KG1 (cell line): Measurements from ENCODE around the gene DNM1.
"Not testable (repeated sequence)": the region's sequence is repeated elsewhere in the genome, so short reads cannot be mapped to it uniquely, and the experiment has no call there.

Source experiments
- DNase-seq: peaks from one replicate; lab custom pipeline; 2025; lab: John Stamatoyannopoulos, UW

Gene DNM1

GRCh38 chr9:128225770-128226411, 22.7 kb downstream of the DNM1 start:
- no peak for DNase-seq

- DNase-seq, result no peak
Observed at GRCh38 chr9:128226412-128226801, 23.2 kb downstream of the DNM1 start.

- DNase-seq, result not testable (repeated sequence)
Observed at GRCh38 chr9:128230897-128231296, 27.7 kb downstream of the DNM1 start.

DNA sequence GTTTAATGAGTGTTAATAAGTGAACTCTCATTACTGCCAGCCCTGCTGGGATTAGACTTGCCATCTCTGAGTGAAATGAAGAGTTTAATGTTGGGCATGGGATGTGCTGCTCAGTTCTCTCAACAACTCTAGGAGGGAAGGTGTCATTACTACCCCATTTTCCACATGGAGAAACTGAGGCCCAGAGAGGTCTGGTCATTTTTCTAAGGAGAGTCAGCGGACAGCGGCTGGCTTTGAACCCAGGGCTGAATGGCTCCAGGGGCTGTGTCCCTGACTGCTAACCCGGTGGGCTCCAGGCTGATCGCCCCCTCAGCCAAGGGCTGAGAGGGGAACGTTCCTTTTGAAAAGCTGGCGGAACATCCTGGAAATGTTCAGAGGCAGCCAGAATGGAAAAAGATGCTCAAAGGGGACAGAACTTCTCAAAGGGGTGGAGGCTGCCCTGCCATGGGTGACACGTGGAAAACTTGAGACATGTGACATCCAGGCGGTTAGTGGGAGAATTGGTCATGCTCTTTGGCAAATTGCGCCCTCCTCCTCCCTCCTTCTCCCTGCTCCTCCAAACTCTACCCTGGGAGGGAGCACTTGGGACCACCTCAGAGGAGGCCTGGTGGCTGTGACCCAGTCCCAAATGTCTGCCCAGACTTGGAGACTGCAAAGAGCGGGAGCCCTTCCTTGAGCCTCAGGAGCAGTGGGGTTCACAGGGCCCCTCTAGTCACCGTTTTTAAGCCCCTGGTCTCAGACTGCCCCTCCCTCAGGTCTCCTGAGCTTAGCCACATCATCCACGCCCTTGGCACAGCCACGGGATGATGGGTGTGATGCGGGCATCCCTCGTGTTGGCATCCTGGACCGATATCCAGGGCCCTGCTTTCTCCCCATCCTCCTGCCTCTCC, 28.7 kb downstream of the DNM1 start:
- DNase-seq, result no peak

DNA sequence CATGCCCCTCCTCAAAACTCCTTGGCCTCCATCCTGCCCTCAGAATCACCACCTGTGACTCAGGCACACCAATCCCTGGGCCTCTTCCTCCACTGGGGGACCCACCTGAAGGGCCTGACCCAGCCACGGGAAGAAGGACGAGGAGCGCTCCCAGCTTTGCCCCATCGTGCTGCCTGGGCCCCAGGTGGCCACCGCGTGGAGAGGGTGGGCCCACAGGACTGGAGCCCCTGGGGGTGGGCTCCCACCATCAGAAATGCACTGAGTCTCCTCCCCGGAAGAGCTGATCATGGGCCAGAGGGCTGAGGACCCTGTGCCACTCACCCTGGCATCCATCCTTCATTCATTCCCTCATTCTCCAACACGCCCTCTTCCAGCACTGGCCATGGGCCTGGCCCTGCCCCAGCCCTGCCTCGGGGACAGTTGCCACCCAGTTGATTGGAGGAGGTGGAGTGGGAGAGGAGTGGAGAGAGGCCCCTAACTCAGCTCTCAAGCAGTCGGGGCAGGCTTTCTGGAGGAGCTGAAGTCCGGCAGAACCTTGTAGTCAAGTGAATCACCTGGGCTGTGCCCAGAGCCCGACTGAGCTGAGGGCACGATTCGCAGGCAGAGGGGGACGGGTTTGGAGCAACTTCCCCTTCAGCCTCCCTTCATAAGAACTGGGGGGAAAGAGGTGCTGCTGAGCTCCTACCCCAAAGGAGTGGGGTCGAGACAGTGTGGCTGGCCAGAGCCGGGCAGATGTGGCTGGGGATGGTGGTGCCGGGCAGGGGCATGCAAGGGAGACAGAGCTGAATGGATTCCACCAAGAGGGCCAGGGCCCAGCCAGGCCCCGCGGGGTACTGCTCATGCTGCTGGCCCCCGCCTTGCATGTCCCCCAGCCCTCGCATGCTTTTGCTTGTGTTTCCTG, 29.6 kb downstream of the DNM1 start:
- no peak for DNase-seq

GRCh38 chr9:128233817-128234406, 30.7 kb downstream of the DNM1 start:
- DNase-seq, result no peak

- no peak for DNase-seq
Observed at GRCh38 chr9:128242124-128242523, 38.9 kb downstream of the DNM1 start.

- no peak for DNase-seq
Observed at GRCh38 chr9:128242828-128243214, 39.6 kb downstream of the DNM1 start.

- DNase-seq, result no peak
Observed at GRCh38 chr9:128243215-128244018, 40.2 kb downstream of the DNM1 start.

DNA sequence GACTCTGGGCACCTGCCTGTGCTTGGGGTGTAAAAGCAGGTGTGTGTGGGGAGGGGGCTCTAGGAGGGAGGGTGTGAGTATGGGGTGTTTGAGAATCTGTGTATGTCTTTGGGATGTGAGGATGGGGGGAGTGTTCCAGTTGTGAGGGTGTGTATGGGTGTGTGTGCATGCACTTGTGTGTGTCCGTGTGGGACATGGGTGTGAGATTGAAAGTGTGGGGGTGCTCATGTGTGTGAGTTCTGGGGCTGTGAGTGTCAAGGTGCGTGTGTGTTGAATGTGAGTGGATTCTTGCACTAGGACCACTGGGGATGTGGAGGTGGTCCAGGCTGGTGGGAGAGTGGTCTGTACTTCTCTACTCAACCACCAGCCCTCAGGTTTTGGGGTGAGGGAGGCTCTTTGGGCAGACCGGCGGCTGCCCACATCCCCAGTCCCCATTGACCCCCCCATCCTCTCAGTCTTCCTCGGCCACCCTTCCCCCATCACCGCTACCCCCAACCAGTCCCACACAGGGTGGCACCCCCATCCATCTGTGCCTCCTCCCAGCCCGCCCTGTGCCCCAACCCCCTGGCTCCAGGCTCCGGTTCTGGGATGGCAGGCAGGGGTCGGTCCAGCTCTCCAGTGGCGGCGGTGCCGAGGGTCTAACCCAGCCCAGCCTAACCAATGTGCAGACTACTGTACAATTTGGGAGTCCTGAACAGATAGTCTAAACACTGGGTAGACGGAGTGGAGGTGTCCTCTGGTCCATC, 41.1 kb downstream of the DNM1 start:
- DNase-seq, result no peak

DNA sequence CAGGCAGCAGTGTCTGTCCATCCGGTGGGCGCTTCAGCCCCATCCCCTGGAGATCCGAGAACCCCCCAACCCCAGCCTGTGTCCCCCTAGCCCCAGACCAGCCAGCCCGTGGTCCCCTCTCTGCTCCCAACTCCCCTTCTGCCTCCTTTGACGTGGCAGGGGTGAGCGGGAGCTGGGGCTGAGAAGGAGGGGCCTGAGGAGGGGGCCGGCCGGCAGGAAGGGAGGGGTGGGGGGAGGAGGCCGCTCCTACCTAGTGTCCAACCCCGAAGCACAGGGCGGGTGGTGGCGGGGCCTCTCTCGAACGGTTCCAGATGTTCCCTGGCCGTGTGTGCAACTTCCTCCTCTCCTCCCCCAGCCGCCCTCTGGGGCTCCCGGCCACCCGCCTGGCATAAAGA, 41.7 kb downstream of the DNM1 start:
- DNase-seq, result peak; percentile 57

DNA sequence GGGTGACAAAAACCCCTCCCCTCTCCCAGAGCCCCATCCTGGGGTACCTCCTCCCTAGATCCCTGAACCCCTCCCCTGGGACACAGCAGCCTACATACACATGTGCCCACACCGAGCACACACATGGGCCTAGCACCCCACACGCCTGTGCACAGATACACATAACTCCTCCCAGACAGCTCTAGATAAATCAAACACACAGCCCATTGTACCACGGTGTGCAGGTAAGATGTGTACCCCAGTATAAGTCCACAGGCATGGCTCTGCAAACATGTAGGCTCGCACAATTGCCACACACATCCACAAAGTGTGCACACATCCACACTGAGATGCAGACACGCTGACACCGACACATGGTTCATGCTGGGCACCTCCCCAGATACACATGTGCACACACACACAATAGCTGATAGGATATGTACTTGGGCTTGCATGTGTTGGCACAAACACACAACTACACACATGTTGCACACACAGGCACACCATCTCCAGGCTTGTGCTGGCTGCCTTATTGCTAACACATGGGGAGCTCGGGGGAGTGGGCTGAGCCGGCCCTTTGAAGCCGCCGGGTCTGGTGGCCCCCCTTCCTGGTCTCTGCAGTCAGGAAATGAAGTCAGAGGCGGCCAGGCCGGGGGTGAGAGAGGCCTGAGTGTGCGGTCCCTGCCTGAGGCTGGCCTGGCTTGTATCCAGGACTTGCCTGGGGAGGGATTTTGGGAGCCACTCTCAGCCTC, 42.4 kb downstream of the DNM1 start:
- DNase-seq, result peak; percentile 81

- DNase-seq, result peak; percentile 9
Observed at GRCh38 chr9:128246471-128246870, 43.3 kb downstream of the DNM1 start.

- no peak for DNase-seq
Observed at GRCh38 chr9:128247226-128247803, 44.1 kb downstream of the DNM1 start.

DNA sequence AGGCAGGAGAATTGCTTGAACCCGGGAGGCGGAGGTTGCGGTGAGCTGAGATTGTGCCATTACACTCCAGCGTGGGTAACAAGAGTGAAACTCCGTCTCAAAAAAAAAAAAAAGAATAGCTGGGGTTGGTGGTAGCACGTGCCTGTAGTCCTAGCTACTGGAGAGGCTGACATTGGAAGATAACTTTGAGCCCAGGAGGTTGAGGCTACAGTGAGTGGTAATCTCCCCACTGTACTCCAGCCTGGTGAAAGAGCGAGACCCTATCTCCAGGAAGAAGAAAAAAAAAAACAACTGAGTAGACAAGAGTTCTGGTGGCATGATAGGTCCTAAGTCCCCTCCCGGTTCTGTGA, 46.4 kb downstream of the DNM1 start:
- no peak for DNase-seq

DNA sequence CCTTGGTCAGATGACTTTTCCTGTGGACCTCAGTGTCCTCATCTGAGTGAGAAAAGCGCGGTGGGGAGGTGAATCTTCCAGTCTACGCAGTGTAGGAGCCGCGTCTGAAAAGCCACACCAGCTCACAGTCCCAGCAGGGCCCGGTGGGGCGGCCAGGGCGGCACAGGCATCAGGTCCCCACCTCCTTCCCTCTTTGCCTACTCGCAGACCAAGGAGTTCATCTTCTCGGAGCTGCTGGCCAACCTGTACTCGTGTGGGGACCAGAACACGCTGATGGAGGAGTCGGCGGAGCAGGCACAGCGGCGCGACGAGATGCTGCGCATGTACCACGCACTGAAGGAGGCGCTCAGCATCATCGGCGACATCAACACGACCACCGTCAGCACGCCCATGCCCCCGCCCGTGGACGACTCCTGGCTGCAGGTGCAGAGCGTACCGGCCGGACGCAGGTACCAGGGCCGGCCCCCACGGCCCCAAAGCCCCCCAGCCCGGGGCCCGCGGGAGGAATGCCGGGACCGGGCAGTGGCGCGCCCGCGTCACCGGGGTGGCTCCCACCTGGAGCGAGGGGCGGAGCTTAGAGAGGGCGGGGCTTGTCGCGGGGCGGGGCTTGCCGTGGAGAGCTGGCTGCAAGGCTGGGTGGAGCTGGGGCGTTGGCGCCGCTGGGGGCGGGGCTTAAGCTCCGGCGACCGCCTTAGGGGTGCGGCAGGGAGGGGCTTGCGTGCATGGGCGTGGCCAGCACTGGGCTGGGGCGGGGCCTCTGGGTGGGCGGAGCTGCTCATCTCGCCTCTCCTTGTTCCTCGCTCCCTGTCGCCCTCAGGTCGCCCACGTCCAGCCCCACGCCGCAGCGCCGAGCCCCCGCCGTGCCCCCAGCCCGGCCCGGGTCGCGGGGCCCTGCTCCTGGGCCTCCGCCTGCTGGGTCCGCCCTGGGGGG, 47.0 kb downstream of the DNM1 start:
- DNase-seq, result no peak

DNA sequence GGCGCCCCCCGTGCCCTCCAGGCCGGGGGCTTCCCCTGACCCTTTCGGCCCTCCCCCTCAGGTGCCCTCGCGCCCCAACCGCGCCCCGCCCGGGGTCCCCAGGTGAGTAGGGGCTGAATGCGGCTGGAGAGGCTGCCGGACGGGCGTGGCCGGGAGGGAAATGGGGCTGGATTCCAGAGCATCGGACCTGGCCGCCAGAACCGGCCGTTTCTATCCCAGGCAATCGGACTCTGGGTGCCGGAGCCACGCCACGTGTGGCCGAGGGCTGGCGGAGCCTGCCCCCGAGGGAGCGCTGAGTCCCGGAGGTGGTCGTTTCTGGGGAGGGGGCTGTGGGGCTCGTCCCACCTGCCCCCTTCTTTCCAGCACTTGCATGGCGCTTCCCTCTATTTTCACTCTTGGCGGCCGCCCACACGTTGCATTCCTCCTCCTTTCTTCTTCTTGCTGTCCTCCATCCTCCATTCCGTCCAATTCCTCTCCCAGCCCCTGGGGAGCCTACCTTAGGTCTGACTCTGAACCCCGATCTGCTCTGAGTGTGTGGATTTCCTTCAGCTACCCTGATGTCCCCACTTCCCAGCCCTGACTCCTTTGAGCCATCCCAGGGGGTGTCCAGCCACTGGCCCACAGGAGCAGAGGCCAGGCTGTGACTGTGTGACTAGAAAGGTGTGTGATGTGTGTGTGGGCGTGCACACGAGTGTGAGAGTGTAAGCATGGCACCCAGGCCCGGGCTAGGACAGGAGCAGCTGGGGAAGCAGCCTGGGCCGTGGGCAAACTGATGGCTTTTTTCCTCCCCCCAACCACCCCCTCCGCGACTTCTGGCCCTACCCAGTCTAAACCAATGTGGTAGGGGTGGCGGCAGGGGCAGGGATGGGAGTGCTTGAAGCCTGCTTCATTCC, 47.9 kb downstream of the DNM1 start:
- no peak for DNase-seq
